GM12878 (cell line): Measurements from ENCODE around the gene ASAP3. TPM values are rescaled to one million over a fixed set of nuclear protein-coding genes. Genes with fewer than 3 reads are reported as not detected.

ENCODE experiments used
- ATAC-seq: fragments of 200-7000 bp; cut with Tn5 transposase; 3 replicates; pipeline ENCODE4 v1.9.1; 2020; ENCODE audit warnings: mild to moderate bottlenecking, moderate library complexity
- BruUV-seq: library from RNA; stranded (reverse); fragments of 400-500 nt; replicated peaks from 2 replicates; lab custom pipeline; 2021; lab: Mats Ljungman, UMichigan
- CTCF ChIA-PET: fragments of 300-600 bp; sonication (Branson Sonifier 250); formaldehyde crosslinking; extraction: SDS; loops from one replicate; lab custom pipeline; 2021; ENCODE audit warnings: inconsistent platforms; lab: Yijun Ruan, JAX
- POLR2A ChIA-PET: fragments of 350-600 bp; formaldehyde crosslinking; extraction: SDS; loops from one replicate; lab custom pipeline; 2021; ENCODE audit warnings: inconsistent platforms; lab: Charles Lee
- RAD21 ChIA-PET: fragments of 300-600 bp; sonication (Branson Sonifier 250); formaldehyde crosslinking; loops from one replicate; lab custom pipeline; 2023; ENCODE audit warnings: antibody characterized with exemption; ENCODE audit not compliant: unreplicated experiment; lab: Charles Lee
- SMC1A ChIA-PET: fragments of 300-600 bp; sonication (Branson Sonifier 250); formaldehyde crosslinking; loops from one replicate; lab custom pipeline; 2023; ENCODE audit not compliant: unreplicated experiment, uncharacterized antibody; lab: Charles Lee
- DNase-seq: peaks from one replicate; pipeline ENCODE4 v3.0.0-alpha.2; 2011; ENCODE audit warnings: low read depth, low spot score
- FAIRE-seq: peaks from 3 replicates; lab custom pipeline; 2011; peaks lifted over from hg19 to GRCh38; lab: Jason Lieb, UNC
- H2AFZ ChIP-seq: 2 replicates; pipeline ENCODE4 v1.6.0; 2011; ENCODE audit warnings: low read depth, low read length, control low read depth; ENCODE audit not compliant: control insufficient read depth
- H3K27ac ChIP-seq: 2 replicates; pipeline ENCODE4 v1.5.1; 2011; ENCODE audit warnings: control low read depth; ENCODE audit not compliant: control insufficient read depth, insufficient read depth
- H3K27me3 ChIP-seq, 2 experiments: replicated peaks in 1 of 2; 2 replicates each; pipeline versions ENCODE4 v1.6.0 to v1.6.1; 2011; ENCODE audit warnings: low read length in 1 of 2; ENCODE audit not compliant: control insufficient read depth in 2 of 2, insufficient read depth in 2 of 2
- H3K36me3 ChIP-seq, 2 experiments: 2 replicates each; pipeline ENCODE4 v1.5.1; 2011; ENCODE audit warnings: low read length in 1 of 2; ENCODE audit not compliant: control insufficient read depth in 2 of 2, insufficient read depth in 2 of 2
- H3K4me1 ChIP-seq: 2 replicates; pipeline ENCODE4 v1.6.1; 2011; ENCODE audit warnings: mild to moderate bottlenecking, low read length, moderate library complexity, mixed read lengths; ENCODE audit not compliant: control insufficient read depth, insufficient read depth
- H3K4me2 ChIP-seq: 2 replicates; pipeline ENCODE4 v1.6.0; 2011; ENCODE audit warnings: control low read depth; ENCODE audit not compliant: control insufficient read depth, insufficient read depth
- H3K4me3 ChIP-seq: fragments of 200-600 bp; sonication (generic); 2 replicates; pipeline ENCODE4 v1.5.1; 2016
- H3K79me2 ChIP-seq: 2 replicates; pipeline ENCODE4 v1.6.0; 2011; ENCODE audit warnings: low read length; ENCODE audit not compliant: control insufficient read depth, insufficient read depth
- H3K9ac ChIP-seq: 2 replicates; pipeline ENCODE4 v1.8.0; 2011; ENCODE audit warnings: low read length, control low read depth, mixed read lengths; ENCODE audit not compliant: control insufficient read depth, insufficient read depth
- H3K9me3 ChIP-seq: replicated peaks from 3 replicates; pipeline ENCODE4 v1.5.1; 2011; ENCODE audit warnings: mild to moderate bottlenecking, low read length; ENCODE audit not compliant: control insufficient read depth, insufficient read depth
- H4K20me1 ChIP-seq: 2 replicates; pipeline ENCODE4 v1.6.0; 2011; ENCODE audit not compliant: control insufficient read depth, insufficient read depth
- ATF2 ChIP-seq: IDR thresholded peaks from 2 replicates; pipeline ENCODE4 v1.6.1; 2012; ENCODE audit warnings: low read length, inconsistent platforms
- E2F8 ChIP-seq: fragments of 450-650 bp; IDR thresholded peaks from 2 replicates; pipeline ENCODE4 v1.6.1; 2018; ENCODE audit warnings: mild to moderate bottlenecking, low read depth, moderate library complexity; ENCODE audit not compliant: partially characterized antibody
- EED ChIP-seq: sonication (generic); IDR thresholded peaks from 2 replicates; pipeline ENCODE4 v1.6.1; 2016; ENCODE audit warnings: antibody characterized with exemption, low read depth
- ZSCAN29 ChIP-seq: fragments of 450-650 bp; IDR thresholded peaks from 2 replicates; pipeline ENCODE4 v1.6.1; 2017; ENCODE audit warnings: mild to moderate bottlenecking, moderate library complexity
- whole genome bisulfite sequencing: methylation state at CpG from one replicate; pipeline ENCODE4 v1.1.6; 2016; ENCODE audit warnings: low lambda C conversion rate; ENCODE audit not compliant: insufficient replicate concordance, insufficient coverage; ENCODE audit errors: missing lambda C conversion rate; 5-methylcytosine and 5-hydroxymethylcytosine counted together
- in situ Hi-C: fragments of 300-500 bp; cut with MboI; formaldehyde crosslinking; loops from 9 replicates; pipeline ENCODE4 v1.14.3; 2018; ENCODE audit warnings: mixed read lengths
- intact Hi-C: fragments of 100-400 bp; cut with micrococcal nuclease; formaldehyde crosslinking; loops from one replicate; pipeline ENCODE4 v1.14.2; 2022; ENCODE audit not compliant: unreplicated experiment
- polyA plus RNA-seq, 11 experiments: library from polyadenylated mRNA; depleted of rRNA in 4 of 11; unstranded in 6 of 11; stranded (reverse) in 5 of 11; fragments of >200 nt; fragmentation: Nextera tagmentation in 4 of 11; fragmentation: Illumina TruSeq in 1 of 11; extraction: Ambion mirVana in 4 of 11; extraction: Trizol in 1 of 11; gene quantifications; 1 replicate in 1 of 11; 2 replicates in 10 of 11; pipeline versions ENCODE4 v1.2.1 to v1.2.3, GENCODE V29; 2011 to 2016; ENCODE audit warnings: inconsistent platforms in 2 of 11, missing spikeins in 2 of 11, low read depth in 1 of 11
- total RNA-seq, 4 experiments: library from RNA; depleted of rRNA in 3 of 4; stranded (reverse); fragments of >200 nt in 3 of 4; fragmentation: Illumina TruSeq in 1 of 4; extraction: Trizol in 1 of 4; gene quantifications; 2 replicates each; pipeline versions ENCODE4 v1.2.1 to v1.2.3, GENCODE V29; 2013 to 2021
- TF ChIP-seq, protein P1 (sequence below): fragments of 450-650 bp; IDR thresholded peaks from 2 replicates; pipeline ENCODE4 v1.6.1; 2017; ENCODE audit warnings: mild to moderate bottlenecking, moderate library complexity

Gene ASAP3
- total and polyA plus RNA-seq, 10 of the 15 experiments (the other 5 are each of a cell fraction or from before 2014, with no cell fraction given), result 0.04 to 0.92 (median 0.34) TPM; not detected in 1

- ChIA-PET SMC1A (no interaction called here), CTCF (no interaction called here)
- no peak overlapping the region for H3K27ac ChIP-seq
- H3K9me3 ChIP-seq, result no peaks in the 10 kb centered on the region
- DNase-seq, result no peak
- H3K9ac ChIP-seq, result no peak overlapping the region
- no peaks in the 10 kb centered on the region for H3K79me2 ChIP-seq
- H3K4me2 ChIP-seq, result no peak overlapping the region
- H3K4me1 ChIP-seq, result no peaks in the 10 kb centered on the region
- no peaks in the 10 kb centered on the region for H3K36me3 ChIP-seq
- H3K27me3 ChIP-seq, result peaks cover 2% of the 10 kb centered on the region in 2 experiments; a peak in 1 of 4 replicates
- intact Hi-C loops, result no loop called here
- no TSS peak for BruUV-seq
- FAIRE-seq, result no peak
- TF ChIP-seq ZSCAN29 (no peak), ATF2 (no peak), EED (no peak), E2F8 (no peak)
- TF ChIP-seq, protein P1, sequence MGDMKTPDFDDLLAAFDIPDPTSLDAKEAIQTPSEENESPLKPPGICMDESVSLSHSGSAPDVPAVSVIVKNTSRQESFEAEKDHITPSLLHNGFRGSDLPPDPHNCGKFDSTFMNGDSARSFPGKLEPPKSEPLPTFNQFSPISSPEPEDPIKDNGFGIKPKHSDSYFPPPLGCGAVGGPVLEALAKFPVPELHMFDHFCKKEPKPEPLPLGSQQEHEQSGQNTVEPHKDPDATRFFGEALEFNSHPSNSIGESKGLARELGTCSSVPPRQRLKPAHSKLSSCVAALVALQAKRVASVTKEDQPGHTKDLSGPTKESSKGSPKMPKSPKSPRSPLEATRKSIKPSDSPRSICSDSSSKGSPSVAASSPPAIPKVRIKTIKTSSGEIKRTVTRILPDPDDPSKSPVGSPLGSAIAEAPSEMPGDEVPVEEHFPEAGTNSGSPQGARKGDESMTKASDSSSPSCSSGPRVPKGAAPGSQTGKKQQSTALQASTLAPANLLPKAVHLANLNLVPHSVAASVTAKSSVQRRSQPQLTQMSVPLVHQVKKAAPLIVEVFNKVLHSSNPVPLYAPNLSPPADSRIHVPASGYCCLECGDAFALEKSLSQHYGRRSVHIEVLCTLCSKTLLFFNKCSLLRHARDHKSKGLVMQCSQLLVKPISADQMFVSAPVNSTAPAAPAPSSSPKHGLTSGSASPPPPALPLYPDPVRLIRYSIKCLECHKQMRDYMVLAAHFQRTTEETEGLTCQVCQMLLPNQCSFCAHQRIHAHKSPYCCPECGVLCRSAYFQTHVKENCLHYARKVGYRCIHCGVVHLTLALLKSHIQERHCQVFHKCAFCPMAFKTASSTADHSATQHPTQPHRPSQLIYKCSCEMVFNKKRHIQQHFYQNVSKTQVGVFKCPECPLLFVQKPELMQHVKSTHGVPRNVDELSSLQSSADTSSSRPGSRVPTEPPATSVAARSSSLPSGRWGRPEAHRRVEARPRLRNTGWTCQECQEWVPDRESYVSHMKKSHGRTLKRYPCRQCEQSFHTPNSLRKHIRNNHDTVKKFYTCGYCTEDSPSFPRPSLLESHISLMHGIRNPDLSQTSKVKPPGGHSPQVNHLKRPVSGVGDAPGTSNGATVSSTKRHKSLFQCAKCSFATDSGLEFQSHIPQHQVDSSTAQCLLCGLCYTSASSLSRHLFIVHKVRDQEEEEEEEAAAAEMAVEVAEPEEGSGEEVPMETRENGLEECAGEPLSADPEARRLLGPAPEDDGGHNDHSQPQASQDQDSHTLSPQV, result no peak
- TF ChIP-seq, all 136 proteins: peak for 0
- Histone ChIP-seq H4K20me1 (no peaks in the 10 kb centered on the region), H3K4me3 (no peak overlapping the region), H2AFZ (no peak overlapping the region)
- no peak for ATAC-seq
- ChIA-PET RAD21 (no interaction called here), POLR2A (no interaction called here)
- WGBS, result 69% methylated on average over 36 of the region's 49 CpGs
- in situ Hi-C loops, result no loop called here
Measured at GRCh38 chr1:23436520-23437354, 47.2 kb downstream of the ASAP3 start.
